ENCODE data around the gene GIGYF2.

The GIGYF2 gene

DNA sequence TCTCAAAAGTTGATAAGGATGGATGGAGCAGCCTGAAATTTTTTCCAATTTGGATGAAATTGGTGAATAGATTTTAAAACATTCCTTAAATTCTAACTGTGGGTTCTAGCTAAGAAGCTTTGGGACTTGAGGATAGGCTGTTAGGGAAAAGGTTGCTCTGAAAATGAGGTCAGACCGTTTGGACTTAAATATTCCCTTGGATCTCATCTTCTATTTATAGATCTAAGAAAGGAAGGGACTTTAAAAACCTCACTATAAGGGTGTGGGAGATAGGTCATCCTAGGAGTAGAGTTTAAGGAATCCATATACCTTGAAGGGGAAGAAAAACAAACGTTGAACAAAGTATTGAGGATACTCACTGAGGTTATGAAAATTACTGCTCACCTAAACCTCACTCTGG, 155.5 kb downstream of the GIGYF2 start:
- Histone ChIP-seq H3K4me2 (ENCODE audit: insufficient read depth, low read length) (no peak overlapping the region), H3K36me3 (ENCODE audit: insufficient read depth, low read length) (peaks cover 82% of the 10 kb centered on the region)

DNA sequence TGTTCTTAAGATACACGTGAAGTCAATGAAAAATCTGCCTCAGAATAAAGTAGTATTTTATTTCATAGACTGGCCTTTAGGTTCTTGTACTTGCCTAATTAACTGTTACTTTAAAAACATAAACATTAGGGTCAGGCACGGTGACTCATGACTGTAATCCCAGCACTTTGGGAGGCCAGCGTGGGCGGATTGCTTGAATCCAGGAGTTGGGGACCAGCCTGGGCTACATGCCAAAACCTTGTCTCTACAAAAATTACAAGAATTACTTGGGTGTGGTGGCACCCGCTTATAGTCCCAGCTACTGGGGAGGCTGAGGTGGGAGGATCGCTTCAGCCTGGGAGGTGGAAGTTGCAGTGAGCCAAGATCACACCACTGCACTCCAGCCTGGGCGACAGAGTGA, 157.0 kb downstream of the GIGYF2 start:
- Histone ChIP-seq H3K4me3 (ENCODE audit: low read depth in 1 of 2, low read length in 2 of 2) (no peak overlapping the region), H3K9ac (ENCODE audit: low read depth, low read length) (no peak overlapping the region), H3K4me2 (ENCODE audit: insufficient read depth, low read length) (no peak overlapping the region), H4K20me1 (ENCODE audit: insufficient read depth, low read length) (no peaks in the 10 kb centered on the region), H3K27ac (ENCODE audit: low read length) (no peak overlapping the region), H3K4me1 (ENCODE audit: insufficient read depth, low read length) (no peaks in the 10 kb centered on the region), H3K27me3 (ENCODE audit: insufficient read depth, low read length, poor library complexity) (no peaks in the 10 kb centered on the region), H3K36me3 (ENCODE audit: insufficient read depth, low read length) (peaks cover 81% of the 10 kb centered on the region), H2AFZ (ENCODE audit: low read depth, low read length) (no peak overlapping the region), H3K9me3 (ENCODE audit: insufficient read depth, low read length, severe bottlenecking) (no peaks in the 10 kb centered on the region), H3K79me2 (ENCODE audit: insufficient read depth, low read length) (no peaks in the 10 kb centered on the region)
- no peak for DNase-seq
- no peak for ATAC-seq (ENCODE audit: insufficient read depth, low read depth)
- no peak for TF ChIP-seq EZH2 (IDR thresholded peaks at IDR 0.05; ENCODE audit: borderline replicate concordance, low read depth, low read length, severe bottlenecking)
- TF ChIP-seq, protein P1, sequence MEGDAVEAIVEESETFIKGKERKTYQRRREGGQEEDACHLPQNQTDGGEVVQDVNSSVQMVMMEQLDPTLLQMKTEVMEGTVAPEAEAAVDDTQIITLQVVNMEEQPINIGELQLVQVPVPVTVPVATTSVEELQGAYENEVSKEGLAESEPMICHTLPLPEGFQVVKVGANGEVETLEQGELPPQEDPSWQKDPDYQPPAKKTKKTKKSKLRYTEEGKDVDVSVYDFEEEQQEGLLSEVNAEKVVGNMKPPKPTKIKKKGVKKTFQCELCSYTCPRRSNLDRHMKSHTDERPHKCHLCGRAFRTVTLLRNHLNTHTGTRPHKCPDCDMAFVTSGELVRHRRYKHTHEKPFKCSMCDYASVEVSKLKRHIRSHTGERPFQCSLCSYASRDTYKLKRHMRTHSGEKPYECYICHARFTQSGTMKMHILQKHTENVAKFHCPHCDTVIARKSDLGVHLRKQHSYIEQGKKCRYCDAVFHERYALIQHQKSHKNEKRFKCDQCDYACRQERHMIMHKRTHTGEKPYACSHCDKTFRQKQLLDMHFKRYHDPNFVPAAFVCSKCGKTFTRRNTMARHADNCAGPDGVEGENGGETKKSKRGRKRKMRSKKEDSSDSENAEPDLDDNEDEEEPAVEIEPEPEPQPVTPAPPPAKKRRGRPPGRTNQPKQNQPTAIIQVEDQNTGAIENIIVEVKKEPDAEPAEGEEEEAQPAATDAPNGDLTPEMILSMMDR (IDR thresholded peaks at IDR 0.05; ENCODE audit: borderline replicate concordance, extremely low read depth, low read length, poor library complexity, severe bottlenecking), result no peak

More for the DNA sequence above, 155.5 kb downstream of the GIGYF2 start:
- no peaks in the 10 kb centered on the region for H4K20me1 ChIP-seq (ENCODE audit: insufficient read depth, low read length)
- H3K4me3 ChIP-seq (ENCODE audit: low read depth in 1 of 2, low read length in 2 of 2), result no peak overlapping the region
- no peak overlapping the region for H3K27ac ChIP-seq (ENCODE audit: low read length)
- no peak overlapping the region for H3K9ac ChIP-seq (ENCODE audit: low read depth, low read length)
- no peak overlapping the region for H2AFZ ChIP-seq (ENCODE audit: low read depth, low read length)
- TF ChIP-seq, protein P1 (IDR thresholded peaks at IDR 0.05; ENCODE audit: borderline replicate concordance, extremely low read depth, low read length, poor library complexity, severe bottlenecking), result no peak
- TF ChIP-seq EZH2 (IDR thresholded peaks at IDR 0.05; ENCODE audit: borderline replicate concordance, low read depth, low read length, severe bottlenecking), result no peak
- no peaks in the 10 kb centered on the region for H3K4me1 ChIP-seq (ENCODE audit: insufficient read depth, low read length)
- no peaks in the 10 kb centered on the region for H3K27me3 ChIP-seq (ENCODE audit: insufficient read depth, low read length, poor library complexity)
- no peak for DNase-seq
- ATAC-seq (ENCODE audit: insufficient read depth, low read depth), result no peak
- H3K79me2 ChIP-seq (ENCODE audit: insufficient read depth, low read length), result no peaks in the 10 kb centered on the region
- H3K9me3 ChIP-seq (ENCODE audit: insufficient read depth, low read length, severe bottlenecking), result no peaks in the 10 kb centered on the region

DNA sequence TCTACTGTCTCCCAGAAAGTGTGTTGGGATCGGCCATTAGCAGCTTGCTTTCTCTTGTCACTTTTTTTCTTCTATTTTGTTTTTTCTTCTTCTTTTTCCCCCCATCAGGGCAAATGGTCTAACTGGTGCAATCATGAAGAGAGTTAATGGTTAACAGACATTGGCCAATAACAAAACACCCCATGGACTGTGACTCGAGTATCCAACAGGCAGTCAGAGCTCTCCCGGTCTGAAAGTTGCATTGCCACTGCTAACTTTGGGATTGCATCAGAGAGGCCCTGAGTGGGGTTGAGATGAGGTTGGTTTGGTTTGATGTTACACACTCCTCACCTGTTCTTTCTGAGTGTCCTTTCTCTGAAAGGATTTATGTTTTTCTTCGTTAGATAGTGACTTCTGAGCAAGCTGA, 160.0 kb downstream of the GIGYF2 start:
- Histone ChIP-seq H3K36me3 (ENCODE audit: insufficient read depth, low read length) (peaks cover 59% of the 10 kb centered on the region), H3K9me3 (ENCODE audit: insufficient read depth, low read length, severe bottlenecking) (no peaks in the 10 kb centered on the region), H3K9ac (ENCODE audit: low read depth, low read length) (no peak overlapping the region), H2AFZ (ENCODE audit: low read depth, low read length) (no peak overlapping the region), H3K27ac (ENCODE audit: low read length) (no peak overlapping the region), H4K20me1 (ENCODE audit: insufficient read depth, low read length) (no peaks in the 10 kb centered on the region), H3K4me1 (ENCODE audit: insufficient read depth, low read length) (no peaks in the 10 kb centered on the region), H3K27me3 (ENCODE audit: insufficient read depth, low read length, poor library complexity) (no peaks in the 10 kb centered on the region), H3K79me2 (ENCODE audit: insufficient read depth, low read length) (no peaks in the 10 kb centered on the region), H3K4me2 (ENCODE audit: insufficient read depth, low read length) (no peak overlapping the region), H3K4me3 (ENCODE audit: low read depth in 1 of 2, low read length in 2 of 2) (no peak overlapping the region)
- DNase-seq, result no peak
- no peak for TF ChIP-seq EZH2 (IDR thresholded peaks at IDR 0.05; ENCODE audit: borderline replicate concordance, low read depth, low read length, severe bottlenecking)
- TF ChIP-seq, protein P1 (IDR thresholded peaks at IDR 0.05; ENCODE audit: borderline replicate concordance, extremely low read depth, low read length, poor library complexity, severe bottlenecking), result no peak
- ATAC-seq (ENCODE audit: insufficient read depth, low read depth), result no peak
